Activated naive CD8-positive, alpha-beta T cell treated with anti-CD3 and anti-CD28 coated beads, Interleukin-2, amount 50 U/mL, for 16 hours (primary cell): Measurements from ENCODE around the gene MDH1B.
"Not testable (repeated sequence)": the region's sequence is repeated elsewhere in the genome, so short reads cannot be mapped to it uniquely, and the experiment has no call there.

Experiments used
- DNase-seq: peaks from one replicate; pipeline ENCODE4 v3.0.0-alpha.2; 2020; ENCODE audit warnings: low read depth, low spot score

The MDH1B gene

GRCh38 chr2:206765242-206766056 lies at the start of gene MDH1B, which contains the start of gene FASTKD2:
MDH1B (minus strand) TSS chr2:206765328; CDS start chr2:206765271, 57 bp downstream.
FASTKD2 (plus strand) TSS chr2:206765606; CDS start chr2:206766694, 1,088 bp downstream.
- DNase-seq, result peak; percentile 68

- no peak for DNase-seq
Observed at GRCh38 chr2:206814498-206814897, 49.4 kb upstream of the MDH1B start.

- DNase-seq, result not testable (repeated sequence)
Observed at GRCh38 chr2:206812471-206812870, 47.3 kb upstream of the MDH1B start.

- not testable (repeated sequence) for DNase-seq
Observed at GRCh38 chr2:206807624-206808023, 42.5 kb upstream of the MDH1B start.

GRCh38 chr2:206805887-206806607 lies 40.9 kb upstream of the MDH1B start:
- DNase-seq, result no peak

DNA sequence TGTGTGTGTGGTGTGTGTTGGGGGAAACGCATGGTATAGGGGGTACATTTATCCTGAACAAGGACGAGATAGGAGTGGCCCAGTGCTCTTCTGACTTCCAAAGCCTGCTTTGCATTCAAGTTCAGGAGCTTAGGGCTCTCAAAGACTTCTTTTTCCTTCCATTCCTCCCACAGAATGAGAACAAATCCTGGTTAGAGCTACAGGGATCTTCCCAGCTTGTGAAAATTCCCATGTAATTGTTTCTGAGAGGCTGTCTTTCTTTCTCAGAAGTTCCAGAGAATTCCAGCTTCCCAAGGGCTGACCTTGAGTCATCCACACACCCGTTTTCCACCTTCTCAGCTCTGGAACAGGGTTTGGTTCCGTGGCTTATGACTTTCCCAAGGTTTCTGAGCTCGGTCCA lies 39.2 kb upstream of the MDH1B start:
- DNase-seq, result no peak

GRCh38 chr2:206802654-206803514 lies 37.8 kb upstream of the MDH1B start:
- no peak for DNase-seq

- no peak for DNase-seq
Observed at GRCh38 chr2:206801418-206802189, 36.5 kb upstream of the MDH1B start.

DNA sequence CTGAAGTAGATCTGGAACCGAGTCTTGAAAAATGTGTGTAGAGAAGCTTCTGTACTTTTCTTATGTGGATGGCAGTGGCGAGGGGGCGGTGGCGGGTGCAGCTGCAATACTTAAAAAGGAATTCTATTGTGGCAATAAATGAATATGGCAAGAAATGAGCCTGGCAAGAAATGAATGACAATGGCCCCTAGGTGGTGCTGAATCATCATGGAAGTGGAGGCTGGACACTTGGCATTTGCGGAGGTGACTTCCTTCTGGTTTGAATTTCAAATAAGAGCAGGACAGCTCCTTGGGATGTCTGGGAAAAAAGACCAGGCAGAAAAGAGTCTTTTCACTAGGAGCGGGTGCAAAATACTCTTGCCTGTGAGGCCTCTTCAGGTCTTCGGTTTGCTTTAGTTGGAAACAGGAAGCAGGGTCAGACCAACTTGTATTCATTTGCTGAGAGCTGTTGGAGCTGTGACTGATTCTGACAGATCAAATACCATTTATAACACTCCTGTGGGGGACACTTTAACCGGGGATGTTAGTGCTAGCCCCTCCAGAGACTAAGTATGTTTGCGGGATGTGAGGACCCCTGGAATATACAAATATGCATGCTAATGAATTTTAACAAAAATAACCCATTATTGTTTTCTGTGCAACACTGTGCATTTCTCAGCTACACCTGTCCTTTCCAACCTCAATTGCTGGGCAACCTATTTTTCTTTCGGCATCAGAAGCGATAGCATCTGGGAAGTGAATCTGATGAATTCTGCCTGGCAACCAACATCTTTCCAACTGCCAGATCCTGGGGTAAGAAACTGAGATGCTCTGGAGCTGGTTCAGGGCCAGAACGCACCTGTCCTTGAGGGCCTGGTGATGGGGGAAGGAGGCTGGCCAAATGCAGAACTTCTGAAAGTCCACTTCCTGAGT lies 35.6 kb upstream of the MDH1B start:
- peak; percentile 1 for DNase-seq

- DNase-seq, result no peak
Observed at GRCh38 chr2:206799083-206799482, 34.0 kb upstream of the MDH1B start.

DNA sequence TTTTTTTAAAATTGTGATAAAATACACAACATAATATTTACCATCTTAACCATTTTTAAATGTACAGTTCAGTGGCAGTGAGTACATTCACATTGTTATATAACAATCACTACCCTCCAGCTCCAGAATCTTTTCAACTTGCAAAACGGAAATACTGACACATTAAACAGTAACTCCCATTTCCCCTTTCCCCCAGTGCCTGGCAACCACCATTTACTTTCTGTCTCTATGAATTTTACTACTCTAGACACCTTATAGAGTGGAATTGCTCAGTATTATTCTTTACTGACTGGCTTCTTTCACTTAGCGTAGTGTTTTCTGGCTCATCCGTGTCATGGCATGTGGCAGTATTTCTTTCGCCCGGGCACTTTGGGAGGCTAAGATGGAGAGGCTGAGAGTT lies 32.9 kb upstream of the MDH1B start:
- DNase-seq, result no peak

- no peak for DNase-seq
Observed at GRCh38 chr2:206797376-206797775, 32.2 kb upstream of the MDH1B start.

- no peak for DNase-seq
Observed at GRCh38 chr2:206792645-206793044, 27.5 kb upstream of the MDH1B start.

- DNase-seq, result no peak
Observed at GRCh38 chr2:206790311-206790935, 25.3 kb upstream of the MDH1B start.

DNA sequence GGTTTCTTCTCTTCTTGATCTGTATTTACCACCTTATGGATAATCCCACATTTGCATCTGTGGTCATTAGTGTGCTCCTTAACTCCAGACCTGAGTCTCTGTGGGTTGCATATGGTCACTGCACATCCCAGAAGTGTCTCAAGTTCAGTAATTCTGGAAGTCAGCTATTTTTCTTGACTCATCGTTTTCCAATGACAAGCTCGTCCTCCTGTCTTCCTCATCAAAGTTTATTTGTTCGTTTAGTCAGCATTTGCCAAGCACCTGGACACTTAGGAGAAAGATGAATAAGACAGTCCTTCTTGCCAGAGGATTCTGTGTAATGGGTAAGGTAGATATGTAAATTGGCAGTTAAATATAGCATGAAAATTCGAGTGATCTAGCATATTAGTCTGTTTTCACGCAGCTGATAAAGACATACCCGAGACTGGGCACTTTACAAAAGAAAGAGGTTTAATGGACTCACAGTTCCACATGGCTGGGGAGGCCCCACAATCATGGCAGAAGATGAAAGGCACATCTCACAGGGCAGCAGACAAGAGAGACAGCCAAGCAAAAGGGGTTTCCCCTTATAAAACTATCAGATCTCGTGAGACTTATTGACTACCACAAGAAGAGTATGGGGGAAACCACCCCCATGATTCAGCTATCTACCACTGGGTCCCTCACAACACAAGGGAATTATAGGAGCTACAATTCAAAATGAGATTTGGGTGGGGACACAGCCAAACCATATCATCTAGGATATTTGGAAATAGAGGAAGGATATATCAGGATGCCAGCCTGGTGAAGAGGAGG lies 19.6 kb upstream of the MDH1B start:
- no peak for DNase-seq

DNA sequence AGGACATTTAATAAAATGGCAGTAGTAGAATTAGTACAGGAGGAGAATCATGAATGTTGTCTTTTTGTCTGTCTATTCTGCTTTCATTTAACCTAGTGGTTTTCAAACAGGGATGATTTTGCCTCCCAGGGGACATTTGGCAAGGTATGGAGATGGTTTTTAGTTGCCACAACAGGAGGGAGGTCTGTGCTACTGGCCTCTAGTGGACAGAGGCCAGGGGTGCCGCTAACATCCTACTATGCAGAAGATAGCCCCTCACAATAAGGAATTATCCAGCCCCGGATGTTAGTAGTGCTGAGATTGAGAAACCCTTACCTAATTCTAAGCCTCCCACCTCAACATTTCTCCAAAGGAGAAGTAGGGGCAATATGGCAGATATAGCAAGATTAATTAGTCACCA lies 18.6 kb upstream of the MDH1B start:
- no peak for DNase-seq

DNA sequence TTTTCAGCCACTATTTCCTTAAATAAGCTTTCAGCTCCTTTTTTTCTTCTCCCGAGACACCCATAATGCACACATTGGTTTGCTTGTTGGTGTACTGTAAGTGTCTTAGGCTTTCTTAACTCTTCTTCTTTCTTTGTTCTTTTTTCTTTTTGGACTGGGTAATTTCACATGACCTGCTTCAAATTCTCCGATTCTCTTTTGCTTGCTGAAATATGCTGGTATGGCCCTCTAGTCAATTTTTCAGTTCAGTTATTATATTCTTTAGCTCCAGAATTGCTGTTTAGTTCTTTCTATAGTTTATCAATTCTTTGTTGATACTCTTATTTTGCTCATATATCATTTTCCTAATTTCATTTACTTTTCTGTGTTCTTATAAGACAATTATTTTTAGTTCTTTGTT lies 15.5 kb upstream of the MDH1B start:
- no peak for DNase-seq

- no peak for DNase-seq
Observed at GRCh38 chr2:206776432-206776831, 11.3 kb upstream of the MDH1B start.

DNA sequence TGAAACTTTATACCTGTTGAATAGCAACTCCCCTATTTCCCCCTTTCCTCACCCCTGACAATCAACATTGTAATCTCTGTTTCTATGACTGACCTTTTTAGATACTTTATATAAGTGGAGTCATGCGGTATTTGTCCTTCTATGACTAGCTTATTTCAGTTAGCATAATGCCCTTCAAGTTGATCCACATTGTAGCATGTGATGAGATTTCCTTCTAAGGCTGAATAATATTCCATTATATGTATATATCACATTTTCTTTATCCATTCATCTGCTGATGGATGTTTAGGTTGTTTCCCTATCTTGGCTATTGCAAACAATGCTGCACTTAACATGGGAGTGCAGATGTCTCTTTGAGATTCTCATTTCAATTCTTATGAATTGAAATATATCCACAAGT lies 9.7 kb upstream of the MDH1B start:
- no peak for DNase-seq
